GM23338 (cell line): ENCODE measurements around the gene TAF1B. TPM values are rescaled to one million over a fixed set of nuclear protein-coding genes. Genes with fewer than 3 reads are reported as not detected.

Experiments used
- ATAC-seq: fragments of 200-7000 bp; cut with Tn5 transposase; 3 replicates; pipeline ENCODE4 v1.9.1; 2020
- DNase-seq: peaks from one replicate; pipeline ENCODE4 v3.0.0-alpha.2; 2015; ENCODE audit warnings: low spot score
- H2AFZ ChIP-seq: fragments of 200-600 bp; sonication (generic); 2 replicates; pipeline ENCODE4 v1.8.0; 2016; ENCODE audit warnings: antibody characterized with exemption, mild to moderate bottlenecking, moderate library complexity
- H3F3A ChIP-seq: fragments of 200-600 bp; sonication (generic); replicated peaks from 2 replicates; pipeline ENCODE4 v1.8.0; 2017; ENCODE audit warnings: antibody characterized with exemption, mixed run types, low read depth
- H3K27ac ChIP-seq: fragments of 200-600 bp; sonication (generic); 2 replicates; pipeline ENCODE4 v1.6.1; 2016; ENCODE audit warnings: low read depth
- H3K27me3 ChIP-seq: fragments of 200-600 bp; sonication (generic); 2 replicates; pipeline ENCODE4 v1.8.0; 2016; ENCODE audit warnings: mild to moderate bottlenecking, mixed run types, moderate library complexity; ENCODE audit not compliant: insufficient read depth
- H3K36me3 ChIP-seq: fragments of 200-600 bp; sonication (generic); 2 replicates; pipeline ENCODE4 v1.8.0; 2016; ENCODE audit warnings: mild to moderate bottlenecking; ENCODE audit not compliant: insufficient read depth
- H3K4me1 ChIP-seq: fragments of 200-600 bp; sonication (generic); 2 replicates; pipeline ENCODE4 v1.8.0; 2016; ENCODE audit warnings: mild to moderate bottlenecking, moderate library complexity; ENCODE audit not compliant: insufficient read depth
- H3K4me2 ChIP-seq: fragments of 200-600 bp; sonication (generic); 2 replicates; pipeline ENCODE4 v1.7.1; 2017; ENCODE audit warnings: mixed run types
- H3K4me3 ChIP-seq: fragments of 200-600 bp; sonication (generic); 2 replicates; pipeline ENCODE4 v1.6.1; 2016; ENCODE audit warnings: mixed run types
- H3K79me2 ChIP-seq: fragments of 200-600 bp; sonication (generic); replicated peaks from 2 replicates; pipeline ENCODE4 v1.8.0; 2017; ENCODE audit warnings: mild to moderate bottlenecking; ENCODE audit not compliant: insufficient read depth
- H3K9me2 ChIP-seq: fragments of 200-600 bp; sonication (generic); 2 replicates; pipeline ENCODE4 v1.8.0; 2017; ENCODE audit not compliant: insufficient read depth
- H4K20me1 ChIP-seq: fragments of 200-600 bp; sonication (generic); replicated peaks from 2 replicates; pipeline ENCODE4 v1.8.0; 2017; ENCODE audit warnings: mild to moderate bottlenecking; ENCODE audit not compliant: insufficient read depth
- H3K27ac Mint-ChIP-seq: 2 replicates; pipeline ENCODE4 v1.8.0; 2020; ENCODE audit warnings: inconsistent platforms, mild to moderate bottlenecking, moderate library complexity, mixed read lengths
- H3K27me3 Mint-ChIP-seq: 3 replicates; pipeline ENCODE4 v1.8.0; 2022; ENCODE audit warnings: low read depth, mild to moderate bottlenecking, moderate library complexity, mixed read lengths, inconsistent platforms; ENCODE audit not compliant: insufficient read depth, poor library complexity
- H3K36me3 Mint-ChIP-seq: 3 replicates; pipeline ENCODE4 v1.8.0; 2021; ENCODE audit warnings: low read depth, mild to moderate bottlenecking, inconsistent platforms, moderate library complexity, mixed read lengths
- H3K4me1 Mint-ChIP-seq: 3 replicates; pipeline ENCODE4 v1.8.0; 2020; ENCODE audit warnings: mild to moderate bottlenecking, inconsistent platforms, mixed read lengths
- H3K4me3 Mint-ChIP-seq: 3 replicates; pipeline ENCODE4 v1.8.0; 2021; ENCODE audit warnings: moderate library complexity, mild to moderate bottlenecking, inconsistent platforms, mixed read lengths
- H3K9me3 Mint-ChIP-seq: 3 replicates; pipeline ENCODE4 v1.8.0; 2020; ENCODE audit warnings: moderate library complexity, mild to moderate bottlenecking, inconsistent platforms, mixed read lengths
- CREB1 ChIP-seq: fragments of 250-450 bp; sonication (Bioruptor Pico); IDR thresholded peaks from 2 replicates; pipeline ENCODE4 v1.5.0; 2020; ENCODE audit warnings: low read depth, mild to moderate bottlenecking, moderate library complexity
- EZH2 ChIP-seq: fragments of 200-600 bp; sonication (generic); IDR thresholded peaks from one replicate; pipeline ENCODE4 v1.8.0; 2017; ENCODE audit warnings: antibody characterized with exemption, mild to moderate bottlenecking, low read depth; ENCODE audit not compliant: unreplicated experiment
- JUNB ChIP-seq: IDR thresholded peaks from one replicate; pipeline ENCODE4 v1.6.1; 2016; ENCODE audit warnings: antibody characterized with exemption; ENCODE audit not compliant: unreplicated experiment
- NANOG ChIP-seq: IDR thresholded peaks from 2 replicates; pipeline ENCODE4 v1.6.1; 2016; ENCODE audit warnings: antibody characterized with exemption, borderline replicate concordance
- POLR2AphosphoS5 ChIP-seq: IDR thresholded peaks from 2 replicates; pipeline ENCODE4 v1.6.1; 2016; ENCODE audit warnings: antibody characterized with exemption, low read depth
- ZNF114 ChIP-seq: fragments of 250-450 bp; sonication (Bioruptor Pico); IDR thresholded peaks from 2 replicates; pipeline ENCODE4 v1.5.0; 2020; ENCODE audit warnings: mild to moderate bottlenecking, moderate library complexity
- polyA plus RNA-seq: library from polyadenylated mRNA; unstranded; fragments of >200 nt; fragmentation: Nextera tagmentation; extraction: Ambion mirVana; gene quantifications from 2 replicates; pipeline ENCODE4 v1.2.1, GENCODE V29; 2016
- total RNA-seq: library from RNA; depleted of rRNA; stranded (reverse); fragments of >200 nt; shearing (Covaris generic); gene quantifications from 2 replicates; pipeline ENCODE4 v1.2.3, GENCODE V29; 2014
- TF ChIP-seq, protein P1 (sequence below), 2 experiments: fragments of 200-600 bp in 1 of 2; sonication (generic) in 1 of 2; conservative IDR thresholded peaks; 2 replicates each; pipeline versions ENCODE4 v1.5.1 to v1.6.1; 2016 to 2017; ENCODE audit warnings: antibody characterized with exemption in 2 of 2, low read depth in 2 of 2, mild to moderate bottlenecking in 2 of 2, moderate library complexity in 1 of 2
- TF ChIP-seq, protein P2 (sequence below): fragments of 250-450 bp; sonication (Bioruptor Pico); IDR thresholded peaks from 2 replicates; pipeline ENCODE4 v1.5.0; 2020; ENCODE audit warnings: mild to moderate bottlenecking, moderate library complexity
- TF ChIP-seq, protein P3 (sequence below): IDR thresholded peaks from 2 replicates; pipeline ENCODE4 v1.6.1; 2016; ENCODE audit warnings: antibody characterized with exemption
- TF ChIP-seq, protein P4 (sequence below): IDR thresholded peaks from one replicate; pipeline ENCODE4 v1.6.1; 2018; ENCODE audit warnings: antibody characterized with exemption; ENCODE audit not compliant: unreplicated experiment

The TAF1B gene
- total and polyA plus RNA-seq, 2 experiments from 2014 or later, result 22.2 to 28.9 TPM

DNA sequence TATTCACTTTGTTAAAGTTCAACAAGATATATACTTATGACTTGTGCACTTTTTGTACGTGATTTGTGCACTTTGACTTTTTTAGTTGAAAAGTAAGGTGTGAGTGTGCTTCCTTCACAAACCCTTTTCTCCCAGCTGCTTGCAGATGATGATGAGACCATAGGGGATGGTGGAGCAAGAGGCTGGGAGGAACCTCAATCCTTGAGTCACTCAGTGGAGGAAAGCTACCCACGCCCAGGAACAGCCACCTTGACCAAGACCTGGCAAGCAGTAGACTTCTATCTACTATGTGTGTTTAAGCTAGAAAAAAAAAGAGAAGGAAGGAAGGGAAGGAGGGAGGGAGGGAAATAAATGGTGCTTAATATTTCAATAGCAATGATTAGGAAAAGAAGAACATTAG, 25.2 kb upstream of the TAF1B start:
- H3K27me3 ChIP-seq, result no peaks in the 10 kb centered on the region
- H3K27ac ChIP-seq, result no peak overlapping the region
- H3K4me3 Mint-ChIP-seq, result no peak overlapping the region
- no peaks in the 10 kb centered on the region for H3K4me1 ChIP-seq
- H3K4me3 ChIP-seq, result no peak overlapping the region
- no peak for DNase-seq
- H3K27ac Mint-ChIP-seq, result 0 out of 2 replicates have a peak overlapping the region, but pooled peaks have one; percentile 47
- H3K36me3 Mint-ChIP-seq, result no peaks in the 10 kb centered on the region; the same call in 2 of the 3 replicates
- peaks cover 6% of the 10 kb centered on the region; the same call in 2 of the 3 replicates for H3K4me1 Mint-ChIP-seq
- H3K9me2 ChIP-seq, result no peaks in the 10 kb centered on the region
- no peaks in the 10 kb centered on the region for H3K9me3 Mint-ChIP-seq
- no peak overlapping the region for H2AFZ ChIP-seq
- no peaks in the 10 kb centered on the region for H4K20me1 ChIP-seq
- H3K4me2 ChIP-seq, result no peak overlapping the region
- H3K27me3 Mint-ChIP-seq, result peaks cover 12% of the 10 kb centered on the region
- H3K36me3 ChIP-seq, result no peaks in the 10 kb centered on the region; the same call in 1 of the 2 replicates
- ATAC-seq, result no peak
- H3F3A ChIP-seq, result no peaks in the 10 kb centered on the region
- TF ChIP-seq ZNF114 (CRISPR knock-in tag), result no peak
- TF ChIP-seq, protein P1, sequence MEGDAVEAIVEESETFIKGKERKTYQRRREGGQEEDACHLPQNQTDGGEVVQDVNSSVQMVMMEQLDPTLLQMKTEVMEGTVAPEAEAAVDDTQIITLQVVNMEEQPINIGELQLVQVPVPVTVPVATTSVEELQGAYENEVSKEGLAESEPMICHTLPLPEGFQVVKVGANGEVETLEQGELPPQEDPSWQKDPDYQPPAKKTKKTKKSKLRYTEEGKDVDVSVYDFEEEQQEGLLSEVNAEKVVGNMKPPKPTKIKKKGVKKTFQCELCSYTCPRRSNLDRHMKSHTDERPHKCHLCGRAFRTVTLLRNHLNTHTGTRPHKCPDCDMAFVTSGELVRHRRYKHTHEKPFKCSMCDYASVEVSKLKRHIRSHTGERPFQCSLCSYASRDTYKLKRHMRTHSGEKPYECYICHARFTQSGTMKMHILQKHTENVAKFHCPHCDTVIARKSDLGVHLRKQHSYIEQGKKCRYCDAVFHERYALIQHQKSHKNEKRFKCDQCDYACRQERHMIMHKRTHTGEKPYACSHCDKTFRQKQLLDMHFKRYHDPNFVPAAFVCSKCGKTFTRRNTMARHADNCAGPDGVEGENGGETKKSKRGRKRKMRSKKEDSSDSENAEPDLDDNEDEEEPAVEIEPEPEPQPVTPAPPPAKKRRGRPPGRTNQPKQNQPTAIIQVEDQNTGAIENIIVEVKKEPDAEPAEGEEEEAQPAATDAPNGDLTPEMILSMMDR (conservative IDR thresholded peaks at IDR 0.05; ENCODE audit: low read depth in 2 of 2), result no peak
- TF ChIP-seq JUNB, result no peak
- no peak for TF ChIP-seq NANOG
- no peak for TF ChIP-seq CREB1
- TF ChIP-seq EZH2, result no peak
- TF ChIP-seq, protein P2, sequence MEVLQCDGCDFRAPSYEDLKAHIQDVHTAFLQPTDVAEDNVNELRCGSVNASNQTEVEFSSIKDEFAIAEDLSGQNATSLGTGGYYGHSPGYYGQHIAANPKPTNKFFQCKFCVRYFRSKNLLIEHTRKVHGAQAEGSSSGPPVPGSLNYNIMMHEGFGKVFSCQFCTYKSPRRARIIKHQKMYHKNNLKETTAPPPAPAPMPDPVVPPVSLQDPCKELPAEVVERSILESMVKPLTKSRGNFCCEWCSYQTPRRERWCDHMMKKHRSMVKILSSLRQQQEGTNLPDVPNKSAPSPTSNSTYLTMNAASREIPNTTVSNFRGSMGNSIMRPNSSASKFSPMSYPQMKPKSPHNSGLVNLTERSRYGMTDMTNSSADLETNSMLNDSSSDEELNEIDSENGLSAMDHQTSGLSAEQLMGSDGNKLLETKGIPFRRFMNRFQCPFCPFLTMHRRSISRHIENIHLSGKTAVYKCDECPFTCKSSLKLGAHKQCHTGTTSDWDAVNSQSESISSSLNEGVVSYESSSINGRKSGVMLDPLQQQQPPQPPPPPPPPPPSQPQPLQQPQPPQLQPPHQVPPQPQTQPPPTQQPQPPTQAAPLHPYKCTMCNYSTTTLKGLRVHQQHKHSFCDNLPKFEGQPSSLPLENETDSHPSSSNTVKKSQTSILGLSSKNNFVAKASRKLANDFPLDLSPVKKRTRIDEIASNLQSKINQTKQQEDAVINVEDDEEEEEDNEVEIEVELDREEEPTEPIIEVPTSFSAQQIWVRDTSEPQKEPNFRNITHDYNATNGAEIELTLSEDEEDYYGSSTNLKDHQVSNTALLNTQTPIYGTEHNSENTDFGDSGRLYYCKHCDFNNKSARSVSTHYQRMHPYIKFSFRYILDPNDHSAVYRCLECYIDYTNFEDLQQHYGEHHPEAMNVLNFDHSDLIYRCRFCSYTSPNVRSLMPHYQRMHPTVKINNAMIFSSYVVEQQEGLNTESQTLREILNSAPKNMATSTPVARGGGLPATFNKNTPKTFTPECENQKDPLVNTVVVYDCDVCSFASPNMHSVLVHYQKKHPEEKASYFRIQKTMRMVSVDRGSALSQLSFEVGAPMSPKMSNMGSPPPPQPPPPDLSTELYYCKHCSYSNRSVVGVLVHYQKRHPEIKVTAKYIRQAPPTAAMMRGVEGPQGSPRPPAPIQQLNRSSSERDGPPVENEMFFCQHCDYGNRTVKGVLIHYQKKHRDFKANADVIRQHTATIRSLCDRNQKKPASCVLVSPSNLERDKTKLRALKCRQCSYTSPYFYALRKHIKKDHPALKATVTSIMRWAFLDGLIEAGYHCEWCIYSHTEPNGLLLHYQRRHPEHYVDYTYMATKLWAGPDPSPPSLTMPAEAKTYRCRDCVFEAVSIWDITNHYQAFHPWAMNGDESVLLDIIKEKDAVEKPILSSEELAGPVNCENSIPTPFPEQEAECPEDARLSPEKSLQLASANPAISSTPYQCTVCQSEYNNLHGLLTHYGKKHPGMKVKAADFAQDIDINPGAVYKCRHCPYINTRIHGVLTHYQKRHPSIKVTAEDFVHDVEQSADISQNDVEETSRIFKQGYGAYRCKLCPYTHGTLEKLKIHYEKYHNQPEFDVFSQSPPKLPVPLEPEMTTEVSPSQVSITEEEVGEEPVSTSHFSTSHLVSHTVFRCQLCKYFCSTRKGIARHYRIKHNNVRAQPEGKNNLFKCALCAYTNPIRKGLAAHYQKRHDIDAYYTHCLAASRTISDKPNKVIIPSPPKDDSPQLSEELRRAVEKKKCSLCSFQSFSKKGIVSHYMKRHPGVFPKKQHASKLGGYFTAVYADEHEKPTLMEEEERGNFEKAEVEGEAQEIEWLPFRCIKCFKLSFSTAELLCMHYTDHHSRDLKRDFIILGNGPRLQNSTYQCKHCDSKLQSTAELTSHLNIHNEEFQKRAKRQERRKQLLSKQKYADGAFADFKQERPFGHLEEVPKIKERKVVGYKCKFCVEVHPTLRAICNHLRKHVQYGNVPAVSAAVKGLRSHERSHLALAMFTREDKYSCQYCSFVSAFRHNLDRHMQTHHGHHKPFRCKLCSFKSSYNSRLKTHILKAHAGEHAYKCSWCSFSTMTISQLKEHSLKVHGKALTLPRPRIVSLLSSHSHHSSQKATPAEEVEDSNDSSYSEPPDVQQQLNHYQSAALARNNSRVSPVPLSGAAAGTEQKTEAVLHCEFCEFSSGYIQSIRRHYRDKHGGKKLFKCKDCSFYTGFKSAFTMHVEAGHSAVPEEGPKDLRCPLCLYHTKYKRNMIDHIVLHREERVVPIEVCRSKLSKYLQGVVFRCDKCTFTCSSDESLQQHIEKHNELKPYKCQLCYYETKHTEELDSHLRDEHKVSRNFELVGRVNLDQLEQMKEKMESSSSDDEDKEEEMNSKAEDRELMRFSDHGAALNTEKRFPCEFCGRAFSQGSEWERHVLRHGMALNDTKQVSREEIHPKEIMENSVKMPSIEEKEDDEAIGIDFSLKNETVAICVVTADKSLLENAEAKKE (CRISPR knock-in tag), result no peak
- TF ChIP-seq POLR2AphosphoS5, result no peak
- TF ChIP-seq, protein P3, sequence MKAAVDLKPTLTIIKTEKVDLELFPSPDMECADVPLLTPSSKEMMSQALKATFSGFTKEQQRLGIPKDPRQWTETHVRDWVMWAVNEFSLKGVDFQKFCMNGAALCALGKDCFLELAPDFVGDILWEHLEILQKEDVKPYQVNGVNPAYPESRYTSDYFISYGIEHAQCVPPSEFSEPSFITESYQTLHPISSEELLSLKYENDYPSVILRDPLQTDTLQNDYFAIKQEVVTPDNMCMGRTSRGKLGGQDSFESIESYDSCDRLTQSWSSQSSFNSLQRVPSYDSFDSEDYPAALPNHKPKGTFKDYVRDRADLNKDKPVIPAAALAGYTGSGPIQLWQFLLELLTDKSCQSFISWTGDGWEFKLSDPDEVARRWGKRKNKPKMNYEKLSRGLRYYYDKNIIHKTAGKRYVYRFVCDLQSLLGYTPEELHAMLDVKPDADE, result no peak
- TF ChIP-seq, protein P4, sequence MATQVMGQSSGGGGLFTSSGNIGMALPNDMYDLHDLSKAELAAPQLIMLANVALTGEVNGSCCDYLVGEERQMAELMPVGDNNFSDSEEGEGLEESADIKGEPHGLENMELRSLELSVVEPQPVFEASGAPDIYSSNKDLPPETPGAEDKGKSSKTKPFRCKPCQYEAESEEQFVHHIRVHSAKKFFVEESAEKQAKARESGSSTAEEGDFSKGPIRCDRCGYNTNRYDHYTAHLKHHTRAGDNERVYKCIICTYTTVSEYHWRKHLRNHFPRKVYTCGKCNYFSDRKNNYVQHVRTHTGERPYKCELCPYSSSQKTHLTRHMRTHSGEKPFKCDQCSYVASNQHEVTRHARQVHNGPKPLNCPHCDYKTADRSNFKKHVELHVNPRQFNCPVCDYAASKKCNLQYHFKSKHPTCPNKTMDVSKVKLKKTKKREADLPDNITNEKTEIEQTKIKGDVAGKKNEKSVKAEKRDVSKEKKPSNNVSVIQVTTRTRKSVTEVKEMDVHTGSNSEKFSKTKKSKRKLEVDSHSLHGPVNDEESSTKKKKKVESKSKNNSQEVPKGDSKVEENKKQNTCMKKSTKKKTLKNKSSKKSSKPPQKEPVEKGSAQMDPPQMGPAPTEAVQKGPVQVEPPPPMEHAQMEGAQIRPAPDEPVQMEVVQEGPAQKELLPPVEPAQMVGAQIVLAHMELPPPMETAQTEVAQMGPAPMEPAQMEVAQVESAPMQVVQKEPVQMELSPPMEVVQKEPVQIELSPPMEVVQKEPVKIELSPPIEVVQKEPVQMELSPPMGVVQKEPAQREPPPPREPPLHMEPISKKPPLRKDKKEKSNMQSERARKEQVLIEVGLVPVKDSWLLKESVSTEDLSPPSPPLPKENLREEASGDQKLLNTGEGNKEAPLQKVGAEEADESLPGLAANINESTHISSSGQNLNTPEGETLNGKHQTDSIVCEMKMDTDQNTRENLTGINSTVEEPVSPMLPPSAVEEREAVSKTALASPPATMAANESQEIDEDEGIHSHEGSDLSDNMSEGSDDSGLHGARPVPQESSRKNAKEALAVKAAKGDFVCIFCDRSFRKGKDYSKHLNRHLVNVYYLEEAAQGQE, result no peak
- no peaks in the 10 kb centered on the region for H3K79me2 ChIP-seq
